Inflammatory macrophage treated with lipopolysaccharide for 1 hour (primary cell): ENCODE results near the gene CR1.
"Not testable (repeated sequence)": the region's sequence is repeated elsewhere in the genome, so short reads cannot be mapped to it uniquely, and the experiment has no call there.

ENCODE experiments used
- DNase-seq, 2 donors: peaks; one replicate each; pipeline ENCODE4 v3.0.0-alpha.2; 2020 to 2022

Gene CR1

GRCh38 chr1:207594095-207594494 is 98.1 kb downstream of the CR1 start:
- not testable (repeated sequence) for DNase-seq

DNA sequence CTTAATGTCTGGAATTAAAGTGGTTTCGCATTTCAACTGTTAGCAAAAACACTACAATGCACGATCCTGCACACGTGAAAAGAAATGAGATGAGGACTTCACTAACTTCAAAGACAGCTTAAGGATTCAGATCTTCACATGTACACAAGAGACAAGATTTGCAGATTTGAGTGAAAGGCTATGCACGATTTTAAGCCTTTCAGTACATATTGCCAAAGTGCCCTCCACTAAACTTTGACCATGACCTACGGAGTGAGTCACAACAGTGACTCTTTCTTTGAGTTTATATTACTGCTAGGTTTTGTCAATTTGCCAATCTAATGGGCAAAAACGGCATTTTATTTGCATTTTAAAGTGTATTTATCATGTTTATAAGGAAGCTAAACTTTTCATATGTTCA is 107.8 kb downstream of the CR1 start:
- DNase-seq = no peak

GRCh38 chr1:207605444-207606361 is 109.7 kb downstream of the CR1 start:
- DNase-seq = no peak

DNA sequence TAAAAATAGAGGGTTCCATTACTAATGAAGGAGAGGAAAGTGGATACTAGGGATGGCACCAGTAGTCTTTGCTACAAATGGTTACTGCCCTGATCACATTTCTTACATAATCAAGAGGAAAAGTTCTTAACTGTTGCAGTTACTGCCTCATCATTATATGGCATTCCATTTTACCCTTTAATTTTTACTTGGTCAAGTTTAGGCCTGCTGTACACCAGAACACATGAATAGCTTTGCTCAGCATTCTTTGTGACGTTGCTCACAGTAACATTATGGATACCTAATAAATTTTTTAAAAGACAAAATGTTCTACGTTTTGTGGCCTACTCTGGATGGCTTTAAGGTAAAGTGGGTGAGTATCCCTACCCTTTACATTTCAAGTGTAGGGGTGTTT is 110.4 kb downstream of the CR1 start:
- DNase-seq = no peak

DNA sequence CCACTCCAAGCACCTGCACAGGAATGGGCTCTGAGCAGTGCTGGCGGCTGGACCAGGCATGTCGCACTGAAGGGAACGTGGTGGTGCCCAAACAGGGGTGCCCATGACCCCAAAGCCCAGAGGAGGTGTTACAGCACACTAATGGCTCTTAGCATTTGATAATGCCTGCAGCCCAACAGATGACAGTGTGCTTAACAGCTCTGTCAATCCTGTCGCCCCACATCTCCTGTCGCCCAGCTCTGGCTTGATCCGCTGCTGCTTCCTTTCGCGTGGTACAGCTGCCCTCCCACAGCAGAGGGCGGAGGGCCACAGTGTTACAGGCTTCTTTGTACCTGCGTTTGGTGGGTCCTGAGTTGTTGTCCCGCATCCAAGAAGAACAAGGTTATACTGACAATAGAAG is 116.8 kb downstream of the CR1 start:
- DNase-seq = no peak

GRCh38 chr1:207619871-207620542 is 124.0 kb downstream of the CR1 start:
- DNase-seq = peak; percentile 19 to 34

DNA sequence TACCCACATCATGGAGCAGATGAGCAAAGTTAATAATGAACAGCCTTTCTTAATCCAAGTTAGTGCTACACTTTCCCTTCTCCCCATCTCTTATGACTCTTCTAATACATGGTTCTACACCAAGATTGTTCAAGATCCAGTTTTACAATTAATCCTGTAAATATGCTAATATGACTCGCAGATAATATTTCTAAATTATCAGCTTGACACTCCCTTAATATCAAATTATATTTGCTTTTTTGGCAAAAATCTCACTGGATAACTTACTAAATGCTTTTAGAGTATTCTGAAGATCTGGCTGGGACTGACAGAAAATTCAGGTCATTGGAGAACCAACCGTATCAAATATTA is 124.6 kb downstream of the CR1 start:
- DNase-seq = no peak

GRCh38 chr1:207625504-207626071 is 129.6 kb downstream of the CR1 start:
- DNase-seq = not testable (repeated sequence)

DNA sequence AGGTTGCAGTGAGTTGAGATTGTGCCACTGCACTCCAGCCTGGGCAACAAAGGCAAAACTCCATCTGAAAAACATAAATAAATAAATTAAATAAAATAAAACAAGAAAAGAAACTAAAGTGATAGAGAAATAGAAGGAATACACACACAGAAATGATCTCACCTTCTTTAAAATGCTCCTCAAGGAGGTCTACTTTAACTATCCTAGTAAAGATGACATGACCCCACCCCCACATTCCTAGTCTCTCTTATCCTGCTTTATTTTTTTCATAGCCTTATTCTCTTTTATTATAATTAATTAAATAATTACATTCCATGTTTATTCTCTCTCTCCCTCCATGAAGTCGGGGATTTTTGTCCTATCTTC is 131.0 kb downstream of the CR1 start:
- no peak for DNase-seq

- DNase-seq = no peak
These were observed 131.5 kb downstream of the CR1 start for GRCh38 chr1:207627496-207627895.

DNA sequence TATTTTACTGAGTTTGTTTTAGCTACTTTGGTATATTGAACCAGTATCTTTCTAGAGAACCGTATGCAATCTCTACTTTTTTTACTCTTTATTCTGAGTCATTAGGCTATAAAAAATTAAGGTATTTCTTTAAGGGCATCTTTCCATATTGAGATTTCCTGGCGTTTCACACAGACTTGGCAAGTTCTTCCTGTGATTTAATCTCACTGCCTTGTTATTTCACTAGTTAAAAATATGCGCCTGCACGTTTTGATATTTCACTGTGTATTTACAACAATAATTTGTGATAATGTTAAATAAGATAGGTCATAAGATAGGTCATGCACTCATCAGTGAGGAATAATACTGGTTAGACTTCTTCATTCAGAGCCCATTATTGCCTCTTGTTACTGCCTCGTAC is 132.8 kb downstream of the CR1 start:
- no peak for DNase-seq

- DNase-seq = no peak
These were observed 135.2 kb downstream of the CR1 start for GRCh38 chr1:207631137-207631536.

- no peak for DNase-seq
These were observed 137.3 kb downstream of the CR1 start for GRCh38 chr1:207633226-207633625.

- DNase-seq = not testable (repeated sequence)
These were observed 137.8 kb downstream of the CR1 start for GRCh38 chr1:207633699-207634289.

GRCh38 chr1:207634293-207634692 is 138.3 kb downstream of the CR1 start:
- DNase-seq = not testable (repeated sequence)

- not testable (repeated sequence) for DNase-seq
These were observed 139.7 kb downstream of the CR1 start for GRCh38 chr1:207635569-207636186.

DNA sequence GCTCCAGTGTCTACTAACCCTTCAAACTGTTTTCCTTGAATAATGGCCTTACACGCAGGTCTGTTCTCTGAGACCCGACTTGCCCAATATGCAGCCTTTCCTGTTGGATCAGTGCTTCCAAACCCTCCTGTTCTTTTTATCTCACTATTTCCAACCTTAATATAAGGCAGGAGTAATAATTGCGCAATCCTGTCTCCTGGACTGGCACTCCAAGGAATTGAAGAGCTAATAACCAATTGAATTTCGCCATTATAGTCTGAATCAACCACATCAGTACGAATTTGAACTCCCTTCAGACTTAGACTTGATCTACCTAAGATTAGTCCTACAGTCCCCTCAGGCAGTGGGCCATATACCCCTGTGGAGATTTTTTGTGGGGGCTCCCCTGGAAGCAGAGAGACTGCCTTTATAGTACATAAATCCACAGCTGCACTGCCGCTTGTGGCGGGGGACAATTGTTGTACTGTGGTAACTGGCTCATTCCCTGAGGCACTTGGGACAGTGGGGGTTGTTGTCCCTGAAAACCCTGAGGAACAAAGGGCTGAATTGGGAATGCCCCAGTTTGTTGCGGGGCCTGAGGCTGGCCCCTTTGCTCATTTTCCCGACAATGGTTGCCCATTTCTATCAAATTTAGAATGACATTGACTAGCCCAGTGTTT is 142.7 kb downstream of the CR1 start:
- DNase-seq = not testable (repeated sequence)

- not testable (repeated sequence) for DNase-seq
These were observed 143.4 kb downstream of the CR1 start for GRCh38 chr1:207639362-207639761.

DNA sequence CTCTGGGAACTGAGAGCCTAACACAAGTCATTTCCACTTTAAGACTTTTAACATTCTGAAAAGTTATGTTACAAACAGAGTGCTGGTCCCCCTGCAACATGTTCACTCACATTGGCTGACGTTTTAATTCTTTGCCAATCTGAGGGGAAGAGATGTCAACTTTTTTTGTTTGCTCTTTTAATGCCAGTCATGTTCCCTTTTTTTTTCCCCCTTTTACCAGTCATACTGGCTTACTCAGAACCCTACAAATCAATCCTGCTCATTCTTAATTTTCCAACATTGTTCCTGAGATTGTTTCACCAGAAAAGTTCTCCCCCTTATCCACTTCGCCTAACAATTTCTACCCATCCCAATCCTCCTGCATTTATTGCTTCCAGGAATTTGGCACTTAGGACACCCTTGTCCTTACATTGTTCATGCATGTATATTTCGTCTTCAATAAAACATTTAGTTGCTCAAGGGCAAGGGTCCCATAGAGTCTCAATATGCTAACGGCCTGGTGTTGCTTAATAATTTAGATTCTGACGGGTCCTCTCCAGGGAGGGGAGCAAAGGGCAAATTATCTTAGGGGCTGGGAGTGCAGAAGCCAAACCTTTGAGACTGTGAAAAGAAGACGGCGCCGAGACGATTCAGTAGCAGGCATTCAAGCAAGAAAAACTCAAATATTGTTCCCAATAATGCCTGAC is 148.4 kb downstream of the CR1 start:
- DNase-seq = no peak

DNA sequence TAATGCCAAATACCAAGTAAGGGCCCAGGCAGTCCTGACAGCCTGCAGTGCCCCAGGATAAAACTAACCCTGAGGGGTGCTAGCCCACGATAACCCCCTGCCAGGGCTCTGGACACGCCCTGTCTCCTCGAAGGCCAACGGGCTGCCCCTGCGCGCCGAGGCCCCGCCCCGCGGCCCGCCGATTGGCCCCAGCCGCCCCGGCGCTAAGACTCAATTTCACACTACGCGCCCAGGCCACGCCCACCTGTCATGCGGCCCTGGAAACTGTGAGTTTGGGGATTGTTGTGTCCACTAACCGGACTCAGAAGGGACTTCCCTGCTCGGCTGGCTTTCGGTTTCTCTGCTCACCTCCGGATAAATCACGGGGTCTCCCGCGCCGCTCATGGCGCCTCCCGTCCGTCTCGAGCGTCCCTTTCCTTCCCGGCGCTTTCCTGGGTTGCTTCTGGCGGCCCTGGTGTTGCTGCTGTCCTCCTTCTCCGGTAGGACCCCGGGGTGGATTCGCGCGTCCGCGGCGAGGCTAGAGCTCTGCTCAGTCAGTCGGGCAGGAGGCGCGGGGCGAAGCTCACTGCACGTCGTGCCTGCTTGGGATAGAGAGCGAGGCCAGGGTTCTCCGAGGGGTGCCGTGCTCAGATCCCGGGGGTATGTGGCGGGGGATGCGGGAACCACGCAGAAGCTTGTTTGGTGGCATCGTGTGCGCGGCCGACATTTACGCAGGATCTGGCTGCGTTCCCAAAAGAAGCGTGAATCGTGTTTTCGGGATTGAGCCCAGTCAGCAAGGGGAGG is 149.1 kb downstream of the CR1 start, which contains the start of gene CR1L:
TSS of gene CR1L (plus strand) at position 282 of the 783 bp plus-strand sequence. CDS start at position 383, 101 bp downstream.
- DNase-seq = peak; percentile 88 to 92

DNA sequence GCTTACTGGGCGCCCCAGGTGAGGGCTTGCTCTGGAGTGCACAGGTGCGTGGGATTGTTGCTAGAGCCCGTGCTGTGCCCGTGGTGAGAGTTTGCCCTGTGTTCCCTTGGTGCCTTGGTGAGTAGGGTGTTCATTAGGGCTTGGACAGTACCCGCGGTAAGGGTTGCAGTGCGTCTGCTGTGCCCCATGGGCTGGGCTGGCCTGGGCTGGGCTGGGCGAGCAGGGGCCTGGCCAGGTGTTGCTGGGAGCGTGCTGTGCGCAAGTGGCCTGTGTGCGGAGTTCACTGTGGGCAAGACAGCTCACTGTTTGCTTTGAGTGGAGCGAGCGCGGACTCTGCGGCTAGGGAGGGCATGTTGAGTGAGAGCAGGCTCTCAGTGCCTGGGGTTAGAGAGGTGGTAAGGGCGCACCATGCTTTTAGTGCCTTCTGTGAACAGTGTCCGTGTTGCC is 149.7 kb downstream of the CR1 start:
- DNase-seq = no peak
